B cell (primary cell): ENCODE results near the gene MBIP. TPM values are rescaled to one million over a fixed set of nuclear protein-coding genes. Genes with fewer than 3 reads are reported as not detected.
"Not testable (repeated sequence)": the region's sequence is repeated elsewhere in the genome, so short reads cannot be mapped to it uniquely, and the experiment has no call there.

Source experiments
- ATAC-seq: fragments of 200-7000 bp; cut with Tn5 transposase; one replicate; pipeline ENCODE4 v1.10.0; 2021; ENCODE audit warnings: low read depth, mild to moderate bottlenecking, moderate number of reproducible peaks, moderate library complexity
- CTCF ChIA-PET: fragments of 350-600 bp; sonication (Branson Sonifier 250); formaldehyde crosslinking; loops from one replicate; lab custom pipeline; 2021; ENCODE audit warnings: antibody characterized with exemption, inconsistent platforms; lab: Charles Lee
- POLR2A ChIA-PET: fragments of 350-600 bp; sonication (Branson Sonifier 250); formaldehyde crosslinking; loops from one replicate; lab custom pipeline; 2021; ENCODE audit warnings: antibody characterized with exemption; lab: Charles Lee
- DNase-seq: peaks from one replicate; pipeline ENCODE4 v3.0.0; 2013
- H2AFZ ChIP-seq: 2 replicates; pipeline ENCODE4 v1.6.1; 2012; ENCODE audit warnings: mild to moderate bottlenecking, low read depth, low read length; ENCODE audit not compliant: insufficient read depth, poor library complexity, severe bottlenecking
- H3K27ac ChIP-seq, 2 donors: 1 replicate in 1 of 2; 2 replicates in 1 of 2; pipeline ENCODE4 v1.5.1; 2012 to 2013; ENCODE audit warnings: low read length in 2 of 2, mild to moderate bottlenecking in 2 of 2, moderate library complexity in 1 of 2
- H3K27me3 ChIP-seq, 4 experiments: fragments of 200-600 bp in 1 of 4; sonication (generic) in 1 of 4; replicated peaks in 1 of 4; 1 replicate in 2 of 4; 2 replicates in 2 of 4; pipeline versions ENCODE4 v1.6.1 to v1.7.0; 2013 to 2016; ENCODE audit warnings: low read length in 3 of 4, mild to moderate bottlenecking in 2 of 4, mixed read lengths in 1 of 4, moderate library complexity in 1 of 4; ENCODE audit not compliant: insufficient read depth in 4 of 4, control insufficient read depth in 3 of 4; ENCODE audit errors: control extremely low read depth in 1 of 4
- H3K36me3 ChIP-seq, 2 experiments: replicated peaks in 1 of 2; 1 replicate in 1 of 2; 2 replicates in 1 of 2; pipeline versions ENCODE4 v1.6.1 to v1.7.1; 2013; ENCODE audit warnings: low read length in 1 of 2; ENCODE audit not compliant: insufficient read depth in 2 of 2, control insufficient read depth in 1 of 2; ENCODE audit errors: control extremely low read depth in 1 of 2, extremely low read depth in 1 of 2
- H3K4me1 ChIP-seq, 2 donors: fragments of 200-600 bp in 1 of 2; sonication (generic) in 1 of 2; 1 replicate in 1 of 2; 2 replicates in 1 of 2; pipeline versions ENCODE4 v1.5.1 to v1.6.1; 2013 to 2017; ENCODE audit warnings: low read length in 2 of 2; ENCODE audit not compliant: control insufficient read depth in 2 of 2, insufficient read depth in 2 of 2
- H3K4me2 ChIP-seq: replicated peaks from 2 replicates; pipeline ENCODE3; 2012; ENCODE audit warnings: mild to moderate bottlenecking, low read depth, low read length; ENCODE audit not compliant: poor library complexity, severe bottlenecking
- H3K4me3 ChIP-seq, 5 experiments: fragments of 200-600 bp in 1 of 5; sonication (generic) in 1 of 5; 1 replicate in 3 of 5; 2 replicates in 2 of 5; pipeline versions ENCODE4 v1.5.1 to v1.7.0; 2011 to 2016; ENCODE audit warnings: low read length in 4 of 5, mild to moderate bottlenecking in 4 of 5, low read depth in 2 of 5, control low read depth in 1 of 5, moderate library complexity in 1 of 5; ENCODE audit not compliant: insufficient read depth in 1 of 5; ENCODE audit errors: control extremely low read depth in 1 of 5, extremely low read depth in 1 of 5
- H3K79me2 ChIP-seq: fragments of 200-600 bp; sonication (generic); one replicate; pipeline ENCODE4 v1.6.0; 2016; ENCODE audit warnings: low read length; ENCODE audit not compliant: control insufficient read depth, insufficient read depth
- H3K9ac ChIP-seq: fragments of 200-600 bp; sonication (generic); 2 replicates; pipeline ENCODE4 v1.6.1; 2017; ENCODE audit warnings: mild to moderate bottlenecking, low read length, moderate library complexity
- H3K9me3 ChIP-seq, 3 donors: one replicate each; pipeline versions ENCODE4 v1.6.1 to v1.7.1; 2013; ENCODE audit warnings: low read length in 2 of 3; ENCODE audit not compliant: control insufficient read depth in 2 of 3, insufficient read depth in 1 of 3; ENCODE audit errors: control extremely low read depth in 1 of 3
- H4K20me1 ChIP-seq: 2 replicates; pipeline ENCODE4 v1.6.0; 2012; ENCODE audit warnings: mild to moderate bottlenecking, low read length; ENCODE audit not compliant: insufficient read depth, control insufficient read depth, poor library complexity, severe bottlenecking
- H3K27ac Mint-ChIP-seq: one replicate; pipeline ENCODE4 v1.8.0; 2021; ENCODE audit warnings: mixed read lengths
- H3K27me3 Mint-ChIP-seq: one replicate; pipeline ENCODE4 v1.8.0; 2021; ENCODE audit warnings: mixed read lengths
- H3K4me1 Mint-ChIP-seq: one replicate; pipeline ENCODE4 v1.8.0; 2021; ENCODE audit warnings: mixed read lengths
- H3K4me3 Mint-ChIP-seq: one replicate; pipeline ENCODE4 v1.8.0; 2021; ENCODE audit warnings: mixed read lengths
- H3K9me3 Mint-ChIP-seq: one replicate; pipeline ENCODE4 v1.8.0; 2022; ENCODE audit warnings: mixed read lengths; ENCODE audit not compliant: insufficient read depth
- EZH2 ChIP-seq: IDR thresholded peaks from 2 replicates; pipeline ENCODE4 v1.6.1; 2012; ENCODE audit warnings: borderline replicate concordance, low read depth, mild to moderate bottlenecking, moderate library complexity, low read length; ENCODE audit not compliant: insufficient read depth, poor library complexity, severe bottlenecking
- WGBS: methylation state at CpG from one replicate; pipeline ENCODE4 v1.1.5; 2013; ENCODE audit warnings: missing lambda C conversion rate; ENCODE audit not compliant: insufficient coverage; 5-methylcytosine and 5-hydroxymethylcytosine counted together
- intact Hi-C: fragments of 100-400 bp; cut with micrococcal nuclease; formaldehyde crosslinking; loops from one replicate; pipeline ENCODE4 v1.10.0; 2022
- polyA plus RNA-seq: library from polyadenylated mRNA; depleted of rRNA; stranded (reverse); fragments of >200 nt; gene quantifications from 2 replicates; pipeline ENCODE4 v1.2.3, GENCODE V29; 2012
- total RNA-seq, 2 donors: library from RNA; stranded (reverse); fragments of 120-200 nt in 1 of 2; gene quantifications; 1 replicate in 1 of 2; 2 replicates in 1 of 2; pipeline versions ENCODE4 v1.2.3 to v1.2.4, GENCODE V29; 2013 to 2022
- TF ChIP-seq, protein P1 (sequence below): fragments of 200-600 bp; IDR thresholded peaks from one replicate; pipeline ENCODE4 v1.8.0; 2022; ENCODE audit warnings: antibody characterized with exemption, mild to moderate bottlenecking

Gene MBIP
- total and polyA plus RNA-seq, 2 donors (not counting 1 experiment from before 2014, with no cell fraction given), result 9.3 to 20.8 TPM

- Mint-ChIP-seq H3K27me3 (peaks cover 36% of the 10 kb centered on the region), H3K27ac (no peak overlapping the region), H3K4me1 (no peaks in the 10 kb centered on the region), H3K4me3 (no peak overlapping the region), H3K9me3 (no peaks in the 10 kb centered on the region)
- Histone ChIP-seq H3K9me3 (peaks cover 0 to 4% (median 0%) of the 10 kb centered on the region in 3 donors), H4K20me1 (no peaks in the 10 kb centered on the region), H3K4me2 (no peak overlapping the region), H3K27ac (no peak overlapping the region), H3K4me3 (no peak overlapping the region), H3K36me3 (no peaks in the 10 kb centered on the region), H2AFZ (no peak overlapping the region), H3K27me3 (no peaks in the 10 kb centered on the region), H3K4me1 (no peaks in the 10 kb centered on the region), H3K79me2 (no peaks in the 10 kb centered on the region), H3K9ac (no peak overlapping the region)
- CTCF ChIA-PET, result no interaction called here
- ATAC-seq (no peak), DNase-seq (no peak)
- intact Hi-C loops, result no loop called here
- POLR2A ChIA-PET, result no interaction called here
- TF ChIP-seq, protein P1, sequence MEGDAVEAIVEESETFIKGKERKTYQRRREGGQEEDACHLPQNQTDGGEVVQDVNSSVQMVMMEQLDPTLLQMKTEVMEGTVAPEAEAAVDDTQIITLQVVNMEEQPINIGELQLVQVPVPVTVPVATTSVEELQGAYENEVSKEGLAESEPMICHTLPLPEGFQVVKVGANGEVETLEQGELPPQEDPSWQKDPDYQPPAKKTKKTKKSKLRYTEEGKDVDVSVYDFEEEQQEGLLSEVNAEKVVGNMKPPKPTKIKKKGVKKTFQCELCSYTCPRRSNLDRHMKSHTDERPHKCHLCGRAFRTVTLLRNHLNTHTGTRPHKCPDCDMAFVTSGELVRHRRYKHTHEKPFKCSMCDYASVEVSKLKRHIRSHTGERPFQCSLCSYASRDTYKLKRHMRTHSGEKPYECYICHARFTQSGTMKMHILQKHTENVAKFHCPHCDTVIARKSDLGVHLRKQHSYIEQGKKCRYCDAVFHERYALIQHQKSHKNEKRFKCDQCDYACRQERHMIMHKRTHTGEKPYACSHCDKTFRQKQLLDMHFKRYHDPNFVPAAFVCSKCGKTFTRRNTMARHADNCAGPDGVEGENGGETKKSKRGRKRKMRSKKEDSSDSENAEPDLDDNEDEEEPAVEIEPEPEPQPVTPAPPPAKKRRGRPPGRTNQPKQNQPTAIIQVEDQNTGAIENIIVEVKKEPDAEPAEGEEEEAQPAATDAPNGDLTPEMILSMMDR, result no peak
- TF ChIP-seq EZH2, result no peak
- no CpG with 5 or more reads among the region's 1 CpG for WGBS
These were observed 19.4 kb upstream of the MBIP start for GRCh38 chr14:36339816-36340215.

GRCh38 chr14:36333119-36333518 is 12.7 kb upstream of the MBIP start:
- Mint-ChIP-seq H3K4me3 (no peak overlapping the region), H3K27me3 (peaks cover 37% of the 10 kb centered on the region), H3K9me3 (no peaks in the 10 kb centered on the region), H3K4me1 (no peaks in the 10 kb centered on the region), H3K27ac (no peak overlapping the region)
- H3K4me2 ChIP-seq, result no peak overlapping the region
- intact Hi-C loops, result no loop called here
- no peak for DNase-seq
- no peak for ATAC-seq
- no peak overlapping the region for H2AFZ ChIP-seq
- no peaks in the 10 kb centered on the region for H3K9me3 ChIP-seq
- no peak overlapping the region for H3K27ac ChIP-seq
- peaks cover 0 to 5% (median 0%) of the 10 kb centered on the region in 4 experiments for H3K27me3 ChIP-seq
- no peak overlapping the region for H3K9ac ChIP-seq
- H3K4me3 ChIP-seq, result no peak overlapping the region
- POLR2A ChIA-PET, result no interaction called here
- TF ChIP-seq, protein P1, result no peak
- no peak for TF ChIP-seq EZH2
- no peaks in the 10 kb centered on the region for H4K20me1 ChIP-seq
- H3K4me1 ChIP-seq, result no peaks in the 10 kb centered on the region
- 100% methylated on average over 2 of the region's 4 CpGs for WGBS
- CTCF ChIA-PET, result no interaction called here
- H3K79me2 ChIP-seq, result no peaks in the 10 kb centered on the region
- no peaks in the 10 kb centered on the region for H3K36me3 ChIP-seq

- POLR2A ChIA-PET, CTCF ChIA-PET, H3K9ac ChIP-seq, H3K4me3 Mint-ChIP-seq, H3K36me3 ChIP-seq, DNase-seq, H3K4me3 ChIP-seq, H3K79me2 ChIP-seq, H3K9me3 ChIP-seq, H3K27ac Mint-ChIP-seq, H3K4me2 ChIP-seq, H3K27ac ChIP-seq, ATAC-seq, H3K9me3 Mint-ChIP-seq, intact Hi-C loops, H4K20me1 ChIP-seq, H2AFZ ChIP-seq, H3K4me1 ChIP-seq, H3K4me1 Mint-ChIP-seq: not testable (repeated sequence)
- H3K27me3 ChIP-seq, result peaks cover 0 to 12% (median 1%) of the 10 kb centered on the region in 4 experiments
- peaks cover 49% of the 10 kb centered on the region for H3K27me3 Mint-ChIP-seq
- 88% methylated on average over 1 of the region's 4 CpGs for WGBS
These were observed 7.1 kb upstream of the MBIP start for GRCh38 chr14:36327573-36327972.
